Measurements from ENCODE around the gene CPSF2. TPM values are rescaled to one million over a fixed set of nuclear protein-coding genes. Genes with fewer than 3 reads are reported as not detected.

CPSF2 gene
- polyA plus RNA-seq, 1 of the 3 experiments (the other 2 are of a cell fraction): 11.7 TPM

DNA sequence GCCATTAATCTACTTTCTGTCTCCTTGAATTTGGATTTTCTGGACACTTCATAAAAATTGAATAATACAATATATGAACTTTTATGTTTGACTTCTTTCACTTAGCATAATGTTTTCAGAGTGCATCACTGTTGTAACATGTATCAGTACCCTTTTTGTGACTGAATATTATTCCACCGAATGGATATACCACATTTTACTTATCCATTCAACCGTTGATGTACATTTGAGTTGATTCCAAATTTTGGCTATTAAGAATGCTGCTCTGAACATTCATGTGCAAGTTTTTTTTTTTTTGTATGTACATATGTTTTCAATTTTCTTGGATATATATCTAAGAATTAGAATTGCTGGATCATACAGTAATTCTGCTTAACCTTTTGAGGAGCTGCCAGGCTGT lies 43.2 kb downstream of the CPSF2 start:
- no peaks in the 10 kb centered on the region for H3K4me1 ChIP-seq (ENCODE audit: control insufficient read depth in 1 of 2, insufficient read depth in 2 of 2, low read depth in 1 of 2, low read length in 1 of 2)
- no peak overlapping the region for H3K9ac ChIP-seq
- H3K4me2 ChIP-seq: no peak overlapping the region
- H3K9me2 ChIP-seq: no peaks in the 10 kb centered on the region
- no peaks in the 10 kb centered on the region for H4K20me1 ChIP-seq (ENCODE audit: insufficient read depth)
- H3K4me3 ChIP-seq (ENCODE audit: low read depth in 2 of 2, low read length in 1 of 2): no peak overlapping the region
- WGBS (ENCODE audit: low lambda C conversion rate): 89% methylated on average over 2 of the region's 2 CpGs
- H2AFZ ChIP-seq (ENCODE audit: low read depth): no peak overlapping the region
- no peaks in the 10 kb centered on the region for H3K27me3 ChIP-seq (ENCODE audit: insufficient read depth)
- H3K79me2 ChIP-seq (ENCODE audit: insufficient read depth): no peaks in the 10 kb centered on the region
- ChIA-PET POLR2A (no interaction called here), CTCF (no interaction called here)
- peaks cover 6% of the 10 kb centered on the region for H3F3A ChIP-seq (replicated peaks; ENCODE audit: insufficient read depth)
- TF ChIP-seq YY1 (IDR thresholded peaks at IDR 0.05; ENCODE audit: low read depth) (no peak), NFIC (IDR thresholded peaks at IDR 0.05; ENCODE audit: borderline replicate concordance) (no peak)
- peaks cover 41 to 69% of the 10 kb centered on the region in 2 experiments for H3K36me3 ChIP-seq (replicated peaks in 1 of 2; ENCODE audit: control insufficient read depth in 1 of 2, insufficient read depth in 2 of 2, low read length in 1 of 2)
- 0 out of 2 replicates have a peak, but pooled peaks cover 4% of the 10 kb centered on the region for H3K9me3 ChIP-seq
- DNase-seq: no peak
- H3K27ac ChIP-seq (ENCODE audit: low read depth in 2 of 2, low read length in 1 of 2): no peak overlapping the region

DNA sequence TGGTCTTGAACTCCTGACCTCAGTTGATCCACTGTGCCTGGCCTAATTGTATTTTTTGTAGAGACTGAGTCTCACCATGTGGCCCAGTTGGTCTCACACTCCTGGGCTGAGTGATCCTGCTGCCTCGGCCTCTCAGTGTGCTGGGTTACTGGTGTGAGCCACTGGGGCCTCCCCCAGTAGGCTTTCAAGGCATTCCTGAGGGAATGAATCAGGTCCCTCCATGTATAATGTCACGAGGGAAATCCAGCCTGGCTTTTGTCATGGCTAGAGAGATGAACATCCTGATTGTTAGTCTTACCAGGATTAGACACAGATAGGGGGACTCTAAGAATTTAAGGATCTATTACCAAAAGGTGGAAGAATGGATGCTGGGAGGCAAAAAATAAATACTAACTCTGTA lies 51.9 kb downstream of the CPSF2 start:
- peaks cover 0 to 4% of the 10 kb centered on the region in 2 experiments for H3K36me3 ChIP-seq (replicated peaks in 1 of 2; ENCODE audit: control insufficient read depth in 1 of 2, insufficient read depth in 2 of 2, low read length in 1 of 2)
- WGBS (ENCODE audit: low lambda C conversion rate): 29% methylated on average over 1 of the region's 2 CpGs
- no peaks in the 10 kb centered on the region for H3K9me2 ChIP-seq
- no peak overlapping the region for H3K27ac ChIP-seq (ENCODE audit: low read depth in 2 of 2, low read length in 1 of 2)
- no peak overlapping the region for H3K9ac ChIP-seq
- H4K20me1 ChIP-seq (ENCODE audit: insufficient read depth): no peaks in the 10 kb centered on the region
- ChIA-PET CTCF (no interaction called here), POLR2A (no interaction called here)
- no peaks in the 10 kb centered on the region for H3K4me1 ChIP-seq (ENCODE audit: control insufficient read depth in 1 of 2, insufficient read depth in 2 of 2, low read depth in 1 of 2, low read length in 1 of 2)
- H2AFZ ChIP-seq (ENCODE audit: low read depth): no peak overlapping the region
- no peaks in the 10 kb centered on the region for H3K79me2 ChIP-seq (ENCODE audit: insufficient read depth)
- TF ChIP-seq TCF12 (IDR thresholded peaks at IDR 0.05): peak; percentile 51; the same call in 1 of the 2 replicates
- no peak for TF ChIP-seq GATA2 (CRISPR knock-in tag; IDR thresholded peaks at IDR 0.05)
- TF ChIP-seq FOSL2 (IDR thresholded peaks at IDR 0.05; ENCODE audit: borderline replicate concordance, low read depth): 0 out of 2 replicates have a peak, but pooled peaks have one; percentile 8
- TF ChIP-seq JUND (IDR thresholded peaks at IDR 0.05): peak; percentile 19; the same call in 1 of the 2 replicates
- TF ChIP-seq FOXM1 (IDR thresholded peaks at IDR 0.05; ENCODE audit: low read depth): no peak
- no peaks in the 10 kb centered on the region for H3F3A ChIP-seq (replicated peaks; ENCODE audit: insufficient read depth)
- H3K9me3 ChIP-seq: no peaks in the 10 kb centered on the region
- H3K4me2 ChIP-seq: no peak overlapping the region
- no peaks in the 10 kb centered on the region for H3K27me3 ChIP-seq (ENCODE audit: insufficient read depth)
- no peak overlapping the region for H3K4me3 ChIP-seq (ENCODE audit: low read depth in 2 of 2, low read length in 1 of 2)
- no peak for DNase-seq

DNA sequence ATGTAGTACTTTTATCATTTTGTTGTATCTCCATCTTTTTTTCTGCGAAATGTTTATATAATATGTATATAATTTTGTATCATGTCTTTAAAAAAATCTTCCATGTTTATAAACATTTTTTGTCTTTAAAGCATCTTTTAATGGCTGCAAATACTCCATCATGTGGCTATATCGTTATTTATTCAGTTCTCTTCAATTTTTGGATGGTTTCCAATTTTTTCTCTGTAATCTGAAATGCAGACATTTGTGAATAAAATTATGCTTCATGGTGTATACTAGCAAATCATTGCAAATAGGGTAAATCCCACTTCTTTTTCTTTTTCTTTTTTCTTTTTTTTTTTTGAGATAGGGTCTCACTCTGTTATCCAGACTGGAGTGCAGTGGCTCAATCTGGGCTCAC lies 54.0 kb downstream of the CPSF2 start:
- Histone ChIP-seq H3K4me2 (no peak overlapping the region), H3K27ac (ENCODE audit: low read depth in 2 of 2, low read length in 1 of 2) (no peak overlapping the region), H3K9ac (no peak overlapping the region), H3K4me3 (ENCODE audit: low read depth in 2 of 2, low read length in 1 of 2) (no peak overlapping the region), H3F3A (replicated peaks; ENCODE audit: insufficient read depth) (no peaks in the 10 kb centered on the region), H3K27me3 (ENCODE audit: insufficient read depth) (no peaks in the 10 kb centered on the region), H3K79me2 (ENCODE audit: insufficient read depth) (no peaks in the 10 kb centered on the region), H3K4me1 (ENCODE audit: control insufficient read depth in 1 of 2, insufficient read depth in 2 of 2, low read depth in 1 of 2, low read length in 1 of 2) (no peaks in the 10 kb centered on the region), H3K9me2 (no peaks in the 10 kb centered on the region), H3K9me3 (no peaks in the 10 kb centered on the region), H3K36me3 (replicated peaks in 1 of 2; ENCODE audit: control insufficient read depth in 1 of 2, insufficient read depth in 2 of 2, low read length in 1 of 2) (no peaks in the 10 kb centered on the region), H4K20me1 (ENCODE audit: insufficient read depth) (no peaks in the 10 kb centered on the region), H2AFZ (ENCODE audit: low read depth) (no peak overlapping the region)
- no peak for DNase-seq
- CTCF ChIA-PET: no interaction called here
- POLR2A ChIA-PET: no interaction called here
- TF ChIP-seq EZH2phosphoT487 (IDR thresholded peaks at IDR 0.05; ENCODE audit: borderline replicate concordance, low read depth): no peak
- TF ChIP-seq, protein P1, sequence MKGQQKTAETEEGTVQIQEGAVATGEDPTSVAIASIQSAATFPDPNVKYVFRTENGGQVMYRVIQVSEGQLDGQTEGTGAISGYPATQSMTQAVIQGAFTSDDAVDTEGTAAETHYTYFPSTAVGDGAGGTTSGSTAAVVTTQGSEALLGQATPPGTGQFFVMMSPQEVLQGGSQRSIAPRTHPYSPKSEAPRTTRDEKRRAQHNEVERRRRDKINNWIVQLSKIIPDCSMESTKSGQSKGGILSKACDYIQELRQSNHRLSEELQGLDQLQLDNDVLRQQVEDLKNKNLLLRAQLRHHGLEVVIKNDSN (IDR thresholded peaks at IDR 0.05; ENCODE audit: borderline replicate concordance, low read depth): no peak
- WGBS (ENCODE audit: low lambda C conversion rate): 34% methylated on average over 2 of the region's 2 CpGs
